AG04449 (cell line): ENCODE measurements around the gene TP53I3.

ENCODE experiments used
- CTCF ChIA-PET: fragments of 350-600 bp; formaldehyde crosslinking; extraction: SDS; loops from one replicate; lab custom pipeline; 2021; ENCODE audit warnings: antibody characterized with exemption; lab: Yijun Ruan, JAX
- POLR2A ChIA-PET: fragments of 400-600, 350-600 bp; formaldehyde crosslinking; extraction: SDS; loops from one replicate; lab custom pipeline; 2020; ENCODE audit warnings: antibody characterized with exemption, inconsistent platforms; lab: Yijun Ruan, JAX
- DNase-seq: peaks from one replicate; pipeline ENCODE4 v3.0.0-alpha.2; 2010; ENCODE audit warnings: low read depth, low spot score
- H3K4me3 ChIP-seq: 2 replicates; pipeline ENCODE4 v1.5.1; 2011; ENCODE audit warnings: low read depth, mild to moderate bottlenecking, control low read depth, low read length
- CTCF ChIP-seq: IDR thresholded peaks from one replicate; pipeline ENCODE4 v1.5.1; 2011; ENCODE audit warnings: mild to moderate bottlenecking, moderate library complexity, low read length, control low read depth, inconsistent platforms; ENCODE audit not compliant: insufficient read depth; ENCODE audit errors: missing control alignments

The TP53I3 gene

GRCh38 chr2:24058564-24059271 is 25.9 kb downstream of the TP53I3 start:
- DNase-seq = no peak
- CTCF ChIA-PET = interaction anchor here (1.2 to 5.5 kb wide), 3 partner anchors 11 to 234 kb away, joined by 3 to 36 read pairs (median 9); partner anchors contain the start of genes ATAD2B and WDCP
- H3K4me3 ChIP-seq = no peak overlapping the region
- POLR2A ChIA-PET = no interaction called here
- no peak for TF ChIP-seq CTCF

- POLR2A ChIA-PET = no interaction called here
- H3K4me3 ChIP-seq = no peak overlapping the region
- no peak for TF ChIP-seq CTCF
- CTCF ChIA-PET = interaction anchor here (1.5 kb wide), 1 partner anchor 9 kb away, joined by 3 read pairs; no protein-coding TSS in a partner anchor
- no peak for DNase-seq
Observed at GRCh38 chr2:24055750-24056149, 28.9 kb downstream of the TP53I3 start.

GRCh38 chr2:24054366-24055010 is 30.1 kb downstream of the TP53I3 start:
- CTCF ChIA-PET = interaction anchor here (1.5 kb wide), 1 partner anchor 10 kb away, joined by 3 read pairs; no protein-coding TSS in a partner anchor
- POLR2A ChIA-PET = no interaction called here
- no peak overlapping the region for H3K4me3 ChIP-seq
- TF ChIP-seq CTCF = no peak
- no peak for DNase-seq

GRCh38 chr2:24052951-24053350 is 31.7 kb downstream of the TP53I3 start:
- POLR2A ChIA-PET = no interaction called here
- no peak overlapping the region for H3K4me3 ChIP-seq
- CTCF ChIA-PET = no interaction called here
- no peak for DNase-seq
- no peak for TF ChIP-seq CTCF

- no peak for TF ChIP-seq CTCF
- ChIA-PET POLR2A (interaction anchor here (1.9 kb wide), 1 partner anchor 32 kb away, joined by 5 read pairs; no protein-coding TSS in a partner anchor), CTCF (interaction anchor here (1.4 kb wide), 1 partner anchor 33 kb away, joined by 3 read pairs; the partner anchor contains the start of gene TP53I3)
- H3K4me3 ChIP-seq = no peak overlapping the region; the same call in 1 of the 2 replicates
- no peak for DNase-seq
Observed at GRCh38 chr2:24051833-24052232, 32.8 kb downstream of the TP53I3 start.
